NCI-H2227 treated with DMSO at 0.1 percent for 48 hours (cell line): ENCODE results near the gene BCL7A.
A peak's percentile ranks its signal among the peaks of the same experiment; 100 is the strongest.

ENCODE experiments used
- DNase-seq: peaks from one replicate; lab custom pipeline; 2025; lab: John Stamatoyannopoulos, UW

The BCL7A gene

GRCh38 chr12:122078141-122079032 is 56.7 kb downstream of the BCL7A start, which contains the start of gene MLXIP:
MLXIP (plus strand) TSS chr12:122078756; CDS start chr12:122078854, 98 bp downstream.
- peak; percentile 81 for DNase-seq

- DNase-seq = no peak
Measured at GRCh38 chr12:122079033-122079531, 57.4 kb downstream of the BCL7A start.

GRCh38 chr12:122079532-122080081 is 57.9 kb downstream of the BCL7A start:
- no peak for DNase-seq

- no peak for DNase-seq
Measured at GRCh38 chr12:122080149-122081082, 58.7 kb downstream of the BCL7A start.

DNA sequence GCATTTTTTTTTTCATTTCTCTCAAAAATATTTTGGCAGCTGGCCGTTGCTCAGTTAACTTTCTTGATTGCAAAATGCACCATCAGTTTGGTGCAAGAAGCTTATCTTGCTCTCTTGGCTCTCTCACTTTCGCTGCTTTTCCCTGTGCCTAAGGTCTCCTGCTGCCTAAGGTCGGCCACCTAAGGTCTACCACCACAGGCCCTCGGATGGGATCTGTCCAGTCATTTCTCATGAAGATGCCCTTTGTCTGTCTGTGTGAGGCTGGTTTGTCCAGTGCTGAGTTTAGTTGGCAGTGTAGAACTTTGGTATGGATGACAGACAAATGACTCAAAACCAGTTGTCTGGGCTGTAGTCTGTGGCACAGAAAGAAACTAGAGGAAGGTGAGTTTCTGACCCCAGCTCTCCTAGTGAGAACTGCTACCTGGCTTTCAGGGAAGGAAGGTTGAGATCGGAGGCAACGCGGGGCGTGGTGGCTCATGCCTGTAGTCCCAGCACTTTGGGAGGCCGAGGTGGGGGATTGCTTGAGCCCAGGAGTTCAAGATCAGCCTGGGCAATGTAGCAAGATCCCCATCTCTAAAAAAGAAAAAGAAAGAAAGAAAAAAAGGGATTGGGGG is 59.5 kb downstream of the BCL7A start:
- no peak for DNase-seq

DNA sequence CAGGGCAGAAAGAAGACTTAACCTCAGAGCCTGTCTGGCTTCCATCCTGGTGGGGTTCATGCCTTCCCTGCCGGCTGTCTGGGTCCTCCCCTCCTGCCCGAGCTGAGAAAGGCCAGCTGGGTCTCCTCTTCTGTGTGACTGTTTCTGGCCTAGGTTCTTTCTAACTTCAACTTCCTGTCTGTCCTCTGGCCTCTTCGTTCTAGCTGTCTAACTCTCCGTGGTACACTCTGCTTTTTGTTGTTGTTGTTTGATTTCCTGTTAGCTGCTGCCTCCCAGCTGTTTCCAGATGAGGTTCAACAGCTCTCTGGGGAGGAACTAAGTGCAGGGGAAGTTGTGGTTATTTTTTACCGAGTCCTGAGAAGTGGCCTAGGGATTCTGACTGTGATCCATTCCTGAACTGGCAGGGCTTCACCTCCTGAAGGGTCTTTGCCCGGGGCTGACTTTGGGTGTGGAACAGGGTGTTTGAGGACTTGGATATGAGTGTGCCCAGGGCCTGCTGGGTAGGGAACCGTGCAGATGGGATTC is 60.1 kb downstream of the BCL7A start:
- DNase-seq = no peak

DNA sequence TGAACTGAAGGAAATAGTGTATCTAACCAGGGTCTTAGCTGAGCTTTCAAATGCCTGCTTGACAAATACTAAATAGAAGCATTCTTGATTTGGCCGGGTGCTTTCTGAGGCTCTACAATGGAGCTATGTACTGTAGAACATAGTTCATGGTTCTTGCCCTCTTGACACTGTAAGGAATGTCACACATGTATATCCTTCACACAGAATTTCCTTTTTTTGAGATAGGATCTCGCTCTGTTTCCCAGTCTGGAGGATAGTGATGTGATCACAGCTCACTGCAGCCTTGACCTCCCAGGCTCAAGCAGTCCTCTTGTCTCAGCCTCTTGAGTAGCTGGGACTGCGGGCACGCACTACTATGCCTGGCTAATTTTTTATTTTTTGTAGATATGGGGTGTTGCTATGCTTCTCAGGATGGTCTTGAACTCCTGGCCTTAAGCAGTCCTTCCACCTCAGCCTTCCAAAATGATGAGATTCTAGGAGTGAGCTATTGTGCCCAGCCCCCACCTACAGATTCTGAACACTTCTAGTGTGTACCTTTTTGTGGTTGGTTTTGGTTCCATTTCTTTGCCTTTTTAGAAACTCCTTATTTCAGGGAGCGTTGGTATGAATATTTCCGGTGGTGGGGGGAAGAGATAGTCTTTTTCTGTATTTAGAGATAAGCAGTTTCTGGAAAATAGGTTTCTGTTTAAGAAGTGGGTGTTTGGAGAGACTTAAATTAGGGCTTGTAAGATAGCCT is 61.1 kb downstream of the BCL7A start:
- no peak for DNase-seq

DNA sequence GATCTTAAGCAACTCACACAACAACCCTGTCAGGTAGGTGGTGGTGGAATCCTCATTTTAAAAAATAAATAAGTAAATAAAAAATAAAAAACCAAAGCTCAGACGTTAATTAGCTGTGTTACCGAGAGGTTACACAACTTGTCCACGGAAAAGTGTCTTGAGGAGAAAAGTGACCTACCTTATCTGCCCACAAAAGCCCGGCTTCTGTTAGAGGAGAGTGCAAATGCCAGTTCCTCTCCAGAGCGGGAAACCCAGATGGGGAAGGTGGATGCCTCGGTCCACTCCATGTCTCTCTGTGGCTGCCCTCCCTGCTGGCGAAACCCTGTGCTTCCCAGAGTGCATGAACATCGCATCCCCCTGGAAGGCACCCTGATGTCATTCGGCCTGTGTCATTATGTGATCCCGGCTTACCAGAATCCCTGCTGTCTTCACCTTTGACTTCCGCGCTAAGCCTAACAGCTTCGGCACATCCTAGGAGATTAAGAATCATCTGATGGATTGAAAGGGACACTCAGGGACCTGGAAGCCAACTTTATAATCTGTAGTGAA is 63.2 kb downstream of the BCL7A start:
- DNase-seq = no peak

DNA sequence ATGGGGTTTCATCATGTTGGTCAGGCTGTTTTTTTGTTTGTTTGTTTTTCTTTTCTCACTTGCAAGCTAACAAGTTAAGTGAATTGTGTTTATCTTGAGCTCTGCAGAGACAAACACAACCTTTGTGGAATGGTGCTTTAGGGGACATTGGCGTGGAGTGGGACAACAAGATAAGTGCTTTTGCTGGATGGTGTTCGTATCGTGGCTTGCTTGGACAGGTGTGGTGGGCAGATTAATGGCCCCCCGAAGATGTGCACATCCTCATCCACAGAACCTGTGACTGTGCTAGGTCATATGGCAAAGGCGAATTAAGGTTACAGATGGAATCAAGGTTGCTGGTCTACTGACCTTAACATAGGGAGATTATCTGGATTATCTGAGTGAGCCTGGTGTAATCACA is 63.9 kb downstream of the BCL7A start:
- DNase-seq = no peak

DNA sequence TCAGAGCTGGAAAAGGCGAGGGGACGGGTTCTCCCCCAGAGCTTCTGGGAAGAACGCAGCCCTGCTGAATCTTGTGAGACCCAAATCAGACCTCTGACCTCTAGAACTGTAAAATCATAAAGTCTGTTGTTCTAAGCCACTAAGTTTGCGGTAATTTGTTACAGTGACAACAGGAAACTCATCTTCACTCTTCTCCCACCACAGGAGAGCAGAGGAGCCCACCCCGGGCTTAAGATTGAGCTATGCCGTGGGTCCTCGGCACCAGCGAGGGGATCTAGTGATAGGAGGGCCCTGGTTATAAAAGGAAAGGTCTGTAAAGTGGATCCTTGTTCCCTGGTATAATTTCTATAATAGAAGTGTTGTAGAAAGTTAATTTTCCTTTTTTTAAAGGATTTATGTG is 64.4 kb downstream of the BCL7A start:
- no peak for DNase-seq

GRCh38 chr12:122086641-122087285 is 65.1 kb downstream of the BCL7A start:
- DNase-seq = no peak

GRCh38 chr12:122087431-122088178 is 65.9 kb downstream of the BCL7A start:
- no peak for DNase-seq

DNA sequence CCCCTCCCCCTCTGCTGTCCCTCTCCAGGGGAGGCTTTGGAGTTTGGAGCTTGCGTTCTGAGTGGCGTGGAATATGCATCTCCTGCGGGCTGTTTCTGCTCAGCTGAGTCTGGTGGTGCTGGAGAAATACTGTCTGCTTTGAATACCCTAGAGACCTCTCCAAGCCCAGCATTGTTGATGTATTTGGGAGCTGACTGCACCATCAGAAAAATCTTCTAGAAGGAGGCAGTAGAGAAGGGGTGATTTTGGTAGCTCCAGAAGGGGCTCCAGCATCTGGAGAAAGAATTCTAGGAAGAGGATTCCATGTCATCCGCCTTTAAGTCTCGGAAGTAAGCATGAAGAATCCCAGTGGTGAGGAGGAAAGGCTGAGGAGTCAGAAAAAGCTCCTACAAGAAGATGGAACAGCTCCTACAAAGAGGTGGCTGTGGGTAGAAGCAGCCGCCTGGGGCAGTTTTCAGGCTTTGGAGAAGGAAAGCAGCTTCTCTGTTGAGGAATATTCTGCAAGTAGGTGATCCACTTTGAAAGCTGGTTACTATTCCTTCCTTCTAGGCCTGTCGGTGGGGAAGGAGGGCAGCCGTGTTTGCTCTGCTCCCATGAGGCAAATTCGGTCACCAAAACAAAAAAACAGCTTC is 66.6 kb downstream of the BCL7A start:
- DNase-seq = no peak

DNA sequence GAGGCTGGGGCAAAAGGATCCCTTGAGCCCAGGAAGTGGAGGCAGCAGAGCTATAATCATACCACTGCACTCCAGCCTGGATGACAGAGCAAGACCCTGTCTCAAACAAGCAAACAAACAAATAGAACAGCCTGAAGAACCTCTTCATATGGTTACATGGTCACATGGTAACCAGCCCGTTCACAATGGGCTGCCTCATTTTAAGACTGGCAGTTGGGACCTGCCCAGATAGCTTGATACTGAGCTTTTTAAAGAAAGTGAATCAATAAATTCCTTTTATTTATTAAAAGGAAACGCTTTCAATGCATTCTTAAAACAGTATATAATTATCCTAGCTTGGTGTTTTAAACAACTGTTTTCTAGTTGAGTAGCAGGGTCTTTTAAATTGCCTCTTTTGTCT is 67.4 kb downstream of the BCL7A start:
- no peak for DNase-seq

DNA sequence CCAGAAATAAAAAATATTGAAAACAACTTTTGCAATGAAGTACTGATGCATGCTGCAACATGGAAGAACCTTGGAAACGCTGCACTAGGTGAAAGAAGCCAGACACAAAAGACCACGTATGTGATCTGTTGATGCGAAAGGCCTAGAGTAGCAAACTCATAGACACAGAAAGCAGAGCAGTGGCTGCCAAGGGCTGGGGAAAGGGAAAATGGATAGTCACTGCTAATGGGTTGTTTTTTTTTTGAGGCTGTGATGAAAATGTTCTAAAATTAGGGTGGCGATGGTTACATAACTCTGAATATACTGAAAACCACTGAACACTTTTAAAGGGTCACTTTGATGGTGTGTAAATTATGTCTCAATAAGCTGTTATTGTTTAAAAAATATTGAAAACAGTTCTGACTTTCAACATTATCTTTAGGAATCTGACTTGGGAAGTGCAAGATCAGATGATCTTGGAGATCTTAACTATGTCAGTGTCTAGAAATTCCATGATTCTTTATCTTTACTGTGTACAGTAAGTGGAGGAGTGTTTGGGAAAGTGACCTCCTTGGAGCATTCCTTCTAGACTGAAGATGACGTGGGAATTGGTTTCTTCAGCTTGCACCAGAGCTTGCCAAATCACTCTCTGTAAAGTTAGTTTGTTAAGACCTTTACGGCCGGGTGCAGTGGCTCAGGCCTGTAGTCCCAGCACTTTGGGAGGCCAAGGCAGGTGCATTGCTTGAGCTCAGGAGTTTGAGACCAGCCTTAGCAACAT is 69.3 kb downstream of the BCL7A start:
- DNase-seq = no peak

DNA sequence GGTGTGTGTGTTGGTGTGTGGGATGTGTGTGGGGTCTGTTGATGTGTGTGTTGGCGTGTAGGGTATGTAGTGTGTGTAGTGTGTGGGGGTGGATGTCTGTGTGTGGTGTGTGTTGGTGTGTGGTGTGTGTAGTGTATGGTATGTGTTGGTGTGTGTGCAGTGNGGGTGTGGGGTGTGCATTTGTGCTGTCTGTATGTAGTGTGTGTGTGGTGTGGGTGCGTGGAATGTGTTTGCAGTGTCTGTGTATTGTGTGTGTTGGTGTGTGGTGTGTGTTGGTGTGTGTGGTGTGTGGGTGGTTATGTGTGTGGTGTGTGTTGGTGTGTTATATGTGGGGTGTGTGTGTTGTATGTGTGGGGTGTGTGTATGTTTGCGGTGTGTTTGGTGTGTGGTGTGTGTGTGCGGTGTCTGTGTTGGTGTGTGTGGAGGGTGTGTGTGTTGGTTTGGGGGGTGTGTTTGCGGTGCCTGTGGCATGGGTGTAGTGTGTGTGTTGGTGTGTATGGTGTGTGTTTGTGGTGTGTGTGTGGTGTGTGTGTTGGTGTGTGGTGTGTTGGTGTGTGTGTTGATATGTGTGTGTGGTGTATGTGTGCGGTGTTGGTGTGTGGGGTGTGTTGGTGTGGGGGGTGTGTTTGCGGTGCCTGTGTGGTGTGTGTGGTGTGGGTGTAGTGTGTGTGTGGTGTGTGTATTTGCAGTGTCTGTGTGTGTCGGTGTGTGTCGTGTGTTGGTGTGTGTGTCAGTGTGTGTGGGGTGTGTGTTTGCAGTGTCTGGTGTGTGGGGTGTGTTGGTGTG is 71.6 kb downstream of the BCL7A start:
- DNase-seq = no peak

DNA sequence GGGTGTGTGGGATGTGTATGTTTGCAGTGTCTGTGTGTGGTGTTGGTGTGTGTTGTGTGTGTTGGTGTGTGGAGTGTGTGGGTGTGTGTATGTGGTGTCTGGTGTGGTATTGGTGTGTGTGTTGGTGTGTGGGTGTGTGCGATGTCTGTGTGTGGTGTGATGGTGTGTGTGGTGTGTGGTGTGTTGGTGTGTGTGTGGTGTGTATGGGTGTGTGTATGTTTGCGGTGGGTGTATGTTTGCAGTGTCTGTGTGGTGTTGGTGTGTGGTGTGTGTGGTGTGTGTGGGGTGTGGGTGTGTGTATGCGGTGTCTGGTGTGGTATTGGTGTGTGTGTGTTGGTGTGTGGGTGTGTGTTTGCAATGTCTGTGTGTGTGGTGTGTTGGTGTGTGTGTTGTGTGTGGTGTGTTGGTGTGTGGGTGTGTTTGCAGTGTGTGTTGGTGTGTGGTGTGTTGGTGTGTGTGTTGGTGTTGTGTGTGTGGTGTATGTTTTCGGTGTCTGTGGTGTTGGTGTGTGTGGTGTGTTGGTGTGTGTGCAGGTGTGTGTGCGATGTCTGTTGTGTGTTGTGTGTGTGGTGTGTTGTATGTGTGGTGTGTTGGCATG is 72.6 kb downstream of the BCL7A start:
- no peak for DNase-seq
